SW 1271 (cell line): Measurements from ENCODE around the gene ITPR3.
A peak's percentile ranks its signal among the peaks of the same experiment; 100 is the strongest.
"Not testable (repeated sequence)": the region's sequence is repeated elsewhere in the genome, so short reads cannot be mapped to it uniquely, and the experiment has no call there.

Experiments used
- DNase-seq, 2 experiments: peaks; one replicate each; lab custom pipeline; 2025; lab: John Stamatoyannopoulos, UW

Gene ITPR3

DNA sequence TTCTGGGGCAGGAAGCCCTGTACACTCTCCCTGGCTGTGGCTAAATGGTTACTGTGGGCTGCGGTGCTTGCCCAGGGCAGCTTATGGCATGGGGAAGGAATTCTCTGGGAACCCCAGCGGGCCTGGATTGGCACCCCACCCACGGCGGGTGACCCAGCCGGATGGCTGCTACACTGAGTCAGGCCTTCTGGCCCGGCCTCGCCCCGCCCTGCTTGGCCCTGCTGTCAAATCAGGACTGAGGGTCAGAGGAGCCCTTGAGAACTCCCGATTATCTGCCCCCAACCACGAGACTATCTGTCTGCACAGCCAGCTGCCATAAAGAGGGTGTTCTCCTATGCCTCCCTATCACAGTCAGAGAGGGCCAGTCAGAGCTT lies 7.3 kb upstream of the ITPR3 start:
- DNase-seq = no peak

DNA sequence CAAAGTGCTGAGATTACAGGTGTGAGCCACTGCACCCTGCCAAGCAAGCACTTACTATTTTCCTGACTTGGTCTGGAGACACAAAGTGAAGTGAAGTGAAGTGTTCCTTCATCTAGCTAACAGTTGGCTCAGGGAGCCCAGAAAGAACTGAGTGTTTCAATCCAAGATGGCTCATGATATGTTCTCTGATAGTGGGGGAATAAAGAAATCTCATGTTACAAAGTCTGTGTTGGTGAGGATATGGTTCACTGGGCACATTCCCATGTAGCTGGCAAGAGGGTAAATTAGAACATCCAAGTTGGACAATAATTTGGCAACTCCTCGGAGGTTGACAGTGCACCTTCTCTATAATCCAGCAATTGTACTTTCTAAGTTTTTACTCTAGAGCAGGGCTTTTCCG lies 5.0 kb upstream of the ITPR3 start:
- DNase-seq = no peak

DNA sequence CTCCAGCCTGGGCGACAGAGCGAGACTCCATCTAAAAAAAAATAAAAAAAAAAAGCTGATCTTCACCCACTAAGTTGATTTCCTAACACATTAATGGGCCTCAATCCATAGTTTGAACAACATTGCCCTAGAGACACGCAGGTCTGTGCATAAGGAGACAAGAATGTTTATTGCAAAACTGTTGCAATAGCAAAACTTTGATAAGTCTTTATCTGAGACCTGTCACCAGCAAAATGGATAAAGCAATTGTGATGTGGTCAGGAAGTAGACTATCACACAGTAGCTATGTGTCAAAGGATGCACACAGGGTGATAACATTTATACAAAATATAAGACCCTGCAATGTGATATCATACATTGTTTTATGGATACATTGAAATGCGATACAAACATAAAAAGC lies 4.2 kb upstream of the ITPR3 start:
- DNase-seq = no peak

DNA sequence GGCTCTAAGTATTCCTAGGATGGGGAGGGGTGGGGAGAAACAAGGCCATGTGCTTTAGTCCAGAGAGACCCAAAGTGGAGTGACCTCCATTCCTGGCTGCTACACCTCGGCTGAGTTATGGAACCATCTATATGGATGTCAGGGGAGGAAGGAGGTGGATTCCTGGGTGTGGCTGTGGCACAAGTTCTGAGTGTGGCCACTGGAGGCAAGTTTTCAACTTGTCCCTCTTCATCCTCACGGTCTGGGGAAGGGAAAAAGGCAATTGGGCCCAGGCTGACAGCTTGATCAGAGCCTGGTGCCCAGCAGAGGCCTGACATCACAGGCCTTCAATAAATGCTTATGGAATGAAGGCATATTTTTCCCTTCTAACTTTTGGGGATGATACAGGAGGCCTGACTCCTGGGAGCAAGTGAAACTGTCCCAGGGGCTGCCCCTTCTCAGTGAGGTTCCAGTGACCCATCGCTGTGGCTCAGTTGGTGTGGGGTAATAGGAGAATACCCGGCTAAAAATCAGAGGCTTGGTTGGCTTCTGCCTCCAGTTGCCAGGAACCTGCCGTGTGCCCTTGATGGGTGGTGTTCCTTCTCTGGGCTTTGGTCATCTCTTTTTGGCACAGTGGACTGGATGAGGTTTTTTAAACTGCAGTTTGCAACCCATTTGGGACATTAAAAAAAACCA lies 1.8 kb upstream of the ITPR3 start:
- DNase-seq = no peak

DNA sequence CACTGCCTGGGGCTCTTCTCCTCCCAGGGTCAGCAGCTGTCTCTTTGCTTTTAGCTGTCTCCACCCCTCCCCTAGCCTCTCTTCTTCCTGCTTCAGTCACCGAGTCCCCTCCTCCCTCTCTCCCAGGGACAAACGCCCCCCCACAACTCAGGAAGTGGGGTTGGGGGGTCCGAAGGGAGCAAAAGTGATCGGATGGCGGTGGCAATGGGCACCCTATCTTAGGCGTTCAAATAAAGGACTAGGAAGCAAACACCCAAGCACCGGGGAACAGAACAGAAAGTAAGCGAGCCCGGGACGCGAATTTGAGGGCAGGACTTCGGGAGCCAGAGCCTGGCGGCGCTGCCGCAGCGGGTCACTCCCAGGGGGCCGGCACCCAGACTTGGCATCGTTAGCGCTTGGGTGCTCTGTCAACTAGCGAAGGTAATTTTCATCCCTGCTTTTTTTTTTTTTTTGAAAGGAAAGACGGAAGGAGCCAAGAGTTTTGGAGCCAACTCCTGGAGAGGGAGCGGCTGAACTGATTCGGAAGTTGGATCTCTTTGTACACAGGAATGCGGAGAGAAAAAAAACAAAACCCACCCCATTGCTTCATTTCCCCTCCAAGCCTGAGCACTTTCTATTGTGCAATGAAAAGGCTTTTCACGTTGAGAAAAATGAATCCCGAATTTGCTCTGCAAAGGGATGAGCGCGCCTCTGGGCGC lies 815 bp upstream of the ITPR3 start:
- peak in 1 of 2 experiments; percentile 63 for DNase-seq

DNA sequence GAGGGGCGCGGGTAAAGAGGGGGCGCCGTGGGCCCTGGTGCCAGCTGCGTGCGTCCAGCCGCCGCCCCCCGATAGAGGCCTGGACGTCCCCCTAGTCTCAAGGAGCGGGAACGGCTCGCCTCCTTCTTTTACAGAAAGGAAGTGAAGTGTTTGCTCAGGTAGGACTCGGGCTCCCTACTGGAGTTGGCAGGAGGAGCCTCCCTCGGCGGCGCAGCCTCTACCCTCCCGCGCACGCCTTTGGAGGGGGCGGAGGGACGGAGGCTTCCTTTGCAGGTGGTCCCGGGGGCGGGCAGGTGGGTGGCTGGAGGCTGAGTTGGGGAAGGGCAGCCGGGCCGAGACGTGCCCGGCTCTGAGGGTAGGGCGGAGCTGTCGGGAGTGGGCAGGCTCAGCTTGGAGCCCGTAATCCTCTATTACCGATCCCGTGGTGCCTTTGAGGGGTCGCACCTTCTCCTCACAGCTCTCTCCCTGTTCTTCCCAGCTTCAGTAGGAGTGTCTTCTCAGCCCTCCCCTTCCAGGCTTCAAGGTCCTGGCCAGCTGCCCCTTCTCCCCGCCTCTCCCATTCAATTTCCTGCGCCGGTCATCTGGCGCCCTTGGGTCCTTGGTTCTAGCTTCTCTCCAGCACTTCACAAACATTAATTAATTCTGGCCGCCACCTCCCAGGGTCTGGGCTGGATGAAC lies 728 bp downstream of the ITPR3 start:
- DNase-seq = peak in 1 of 2 experiments; percentile 30

DNA sequence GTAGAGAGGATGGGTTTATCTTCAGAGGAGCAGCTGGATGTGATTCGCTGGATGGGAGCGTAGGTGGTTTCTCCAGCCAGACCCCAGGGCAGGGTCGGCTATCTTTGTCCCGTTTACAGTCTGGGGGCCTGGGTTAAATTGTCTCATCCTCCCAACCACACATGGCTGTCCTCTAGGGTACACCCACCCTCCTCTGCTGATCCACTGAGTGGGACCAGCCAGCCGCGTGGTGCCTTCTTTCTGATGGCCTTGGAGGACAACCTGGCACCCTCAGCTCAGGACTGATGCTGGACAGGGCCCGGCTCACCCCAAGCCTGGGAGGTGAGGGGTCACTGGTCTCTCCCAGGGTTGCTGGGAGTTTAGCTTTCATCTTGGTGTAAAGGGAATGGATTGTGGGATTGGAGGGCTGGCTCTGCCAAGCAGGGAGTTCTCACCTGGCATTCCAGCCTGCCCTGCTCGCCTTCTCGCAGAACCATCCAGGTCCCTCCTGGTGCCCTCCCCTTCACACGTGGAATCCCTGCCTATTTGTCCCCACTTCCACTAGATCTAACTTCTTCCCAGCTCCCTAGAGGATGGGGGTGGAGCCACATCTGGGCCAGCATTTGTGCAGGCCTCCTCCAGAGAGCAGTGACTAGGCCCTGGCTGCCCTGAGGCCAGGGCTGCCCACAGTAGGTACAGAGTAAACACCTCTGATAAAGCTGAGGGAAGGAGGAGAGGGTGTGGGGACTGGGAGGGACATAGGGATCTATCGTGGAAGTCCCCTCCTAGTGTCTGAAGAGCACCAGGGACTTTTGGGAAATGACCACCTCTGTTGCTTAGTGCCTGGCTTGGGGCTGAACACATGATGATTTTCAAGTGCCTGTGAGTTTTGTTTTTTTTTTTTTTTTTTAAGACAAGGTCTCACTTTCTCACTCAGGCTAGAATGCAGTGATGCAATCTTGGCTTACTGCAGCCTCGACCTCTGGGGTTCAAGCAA lies 1.6 kb downstream of the ITPR3 start:
- DNase-seq = peak in 1 of 2 experiments; percentile 41

DNA sequence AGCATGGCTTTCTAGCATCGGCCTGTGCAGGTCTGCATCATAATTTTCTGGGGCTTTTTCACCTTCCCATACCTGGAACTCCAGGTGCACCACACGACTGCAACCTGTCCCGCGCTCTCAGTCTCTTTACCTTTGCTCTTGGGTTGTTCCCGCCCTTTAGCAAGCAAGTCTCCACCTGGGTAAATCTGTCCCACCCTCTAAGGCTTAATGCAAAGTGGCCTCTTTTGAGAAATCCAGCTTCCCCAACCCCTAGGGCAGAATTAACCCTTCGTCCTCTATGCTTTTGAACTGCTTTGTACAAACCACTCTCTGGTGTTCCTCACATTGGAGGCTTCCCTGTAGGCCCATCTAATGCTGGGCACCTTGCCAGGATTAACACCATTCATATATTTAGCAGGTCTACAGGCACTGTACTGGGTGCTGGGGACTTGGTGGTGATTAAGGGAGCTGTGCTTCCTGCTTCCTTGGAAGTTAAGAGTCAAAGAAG lies 2.8 kb downstream of the ITPR3 start:
- DNase-seq = no peak

DNA sequence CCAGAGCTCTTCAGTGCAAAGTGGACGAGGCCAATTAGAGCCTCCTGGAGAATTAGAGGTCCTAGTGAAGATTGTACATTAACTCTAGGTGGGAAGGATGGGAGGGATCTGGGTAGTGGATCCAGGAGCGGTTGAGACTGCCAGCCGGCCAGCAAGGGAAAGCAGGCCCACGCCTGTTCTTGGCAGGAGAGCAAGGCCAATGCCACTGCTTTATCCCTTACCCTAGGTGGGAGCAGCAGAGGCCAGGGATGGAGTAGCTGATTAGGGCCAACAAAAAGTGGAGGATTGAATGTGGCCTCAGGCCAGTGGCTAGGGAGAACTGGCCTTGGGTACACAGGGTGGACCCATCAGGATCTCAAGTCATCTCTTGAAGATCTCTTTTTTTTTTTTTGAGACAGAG lies 3.7 kb downstream of the ITPR3 start:
- no peak for DNase-seq

DNA sequence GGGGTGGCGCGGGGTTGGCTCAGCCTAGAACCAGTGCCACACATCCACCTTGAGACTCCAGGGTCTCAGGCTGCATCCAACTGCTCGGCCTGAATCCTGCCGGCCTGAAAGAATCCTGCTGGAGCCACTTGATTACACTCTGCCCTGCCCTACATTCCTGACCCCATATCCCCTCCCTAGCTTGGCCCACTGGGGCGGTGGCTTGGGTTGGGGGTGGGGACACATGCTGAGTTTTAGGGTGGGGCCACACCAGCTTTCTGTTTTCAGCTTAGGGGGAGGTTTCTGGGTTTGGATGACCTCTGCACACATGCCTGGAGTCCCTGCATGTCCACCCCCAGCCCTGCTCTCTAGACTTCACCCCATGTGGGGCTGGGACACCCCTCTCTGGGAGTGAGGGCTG lies 6.8 kb downstream of the ITPR3 start:
- no peak for DNase-seq

DNA sequence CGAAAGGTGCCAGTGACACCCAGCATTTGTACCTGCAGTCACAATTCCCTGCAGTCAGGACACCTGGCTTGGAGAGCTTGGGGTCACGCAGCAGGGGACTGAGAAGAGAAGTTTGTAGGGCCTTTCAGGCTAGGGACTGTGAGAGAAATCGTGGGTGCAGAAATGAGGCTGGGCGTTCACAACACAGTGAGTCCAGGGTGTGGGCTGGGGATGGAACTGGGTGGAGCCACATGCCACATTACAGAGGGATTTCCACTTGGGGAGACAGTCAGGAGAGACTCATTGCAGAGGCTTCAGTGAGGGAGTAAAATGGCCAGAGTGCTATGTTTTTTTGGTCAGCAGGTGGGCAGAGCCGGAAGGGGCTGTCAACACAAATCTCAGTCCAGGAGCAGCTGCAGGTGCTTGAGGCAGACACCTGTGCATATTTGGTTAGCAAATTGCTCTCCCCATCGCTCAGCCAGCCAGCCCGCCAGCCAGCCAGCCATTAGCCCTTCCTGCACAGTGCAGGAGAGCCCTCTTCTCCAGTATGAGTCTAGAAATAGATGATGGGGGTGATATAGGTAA lies 7.4 kb downstream of the ITPR3 start:
- DNase-seq = no peak

DNA sequence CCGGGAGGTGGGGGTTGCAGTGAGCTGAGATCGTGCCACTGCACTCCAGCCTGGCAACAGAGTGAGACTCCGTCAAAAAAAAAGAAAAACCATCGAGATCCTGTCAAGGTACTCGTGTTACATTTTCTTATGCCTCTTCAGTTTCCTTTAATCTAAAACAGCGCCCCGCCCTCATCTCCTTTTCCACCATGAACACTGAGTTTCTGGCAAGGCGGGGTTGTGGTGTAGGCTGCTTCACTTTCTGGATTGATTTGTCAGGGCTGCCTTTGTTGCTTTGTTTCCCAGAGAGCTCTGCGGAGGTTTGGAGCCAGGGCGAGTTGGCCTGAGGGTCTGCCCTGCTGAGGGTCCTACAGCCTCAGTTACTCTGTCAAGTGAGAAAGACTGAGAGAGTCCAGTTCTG lies 8.9 kb downstream of the ITPR3 start:
- no peak for DNase-seq

DNA sequence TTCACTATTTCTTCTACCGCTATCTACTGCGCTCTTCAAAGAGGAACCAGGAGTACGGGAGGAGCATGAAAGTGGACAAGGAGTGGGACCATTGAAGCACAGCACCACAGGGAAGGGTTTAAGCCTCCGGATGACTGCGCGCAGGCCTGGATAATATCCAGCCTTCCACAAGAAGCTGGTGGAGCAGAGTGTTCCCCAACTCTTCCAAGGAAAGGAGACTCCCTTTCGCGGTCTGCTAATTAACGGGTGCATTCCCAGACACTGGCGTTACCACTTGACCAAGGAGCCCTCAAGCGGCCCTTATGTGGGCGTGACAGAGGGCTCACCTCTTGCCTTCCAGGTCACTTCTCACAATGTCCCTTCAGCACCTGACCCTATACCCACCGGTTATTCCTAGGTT lies 10.4 kb downstream of the ITPR3 start:
- not testable (repeated sequence) for DNase-seq

DNA sequence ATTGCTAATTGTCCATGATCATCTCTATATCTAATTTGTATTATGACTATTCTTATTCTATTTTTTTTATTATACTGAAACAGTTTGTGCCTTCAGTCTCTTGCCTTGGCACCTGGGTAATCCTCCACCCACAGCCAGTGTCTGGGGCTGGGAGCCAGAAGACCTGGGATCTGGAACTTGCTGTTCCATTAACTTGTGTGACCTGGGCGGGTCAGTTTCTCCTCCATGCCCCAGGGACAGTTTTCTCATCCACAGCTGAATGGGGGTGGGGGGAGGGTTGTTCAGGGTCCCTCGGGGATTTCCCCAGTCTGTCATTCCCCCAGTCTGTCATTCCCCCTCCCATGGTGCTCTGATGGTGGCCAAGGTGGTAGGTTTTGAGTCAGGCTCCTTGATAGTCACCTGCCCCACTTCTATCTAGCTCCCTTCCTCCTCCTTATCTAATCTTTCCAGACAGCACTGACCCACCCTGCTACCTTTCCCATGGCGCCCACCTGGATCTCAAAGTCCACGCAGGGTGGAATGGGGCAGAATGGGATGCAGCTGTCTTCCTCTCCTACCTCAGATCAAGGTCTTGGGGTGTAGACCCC lies 10.9 kb downstream of the ITPR3 start:
- DNase-seq = no peak

DNA sequence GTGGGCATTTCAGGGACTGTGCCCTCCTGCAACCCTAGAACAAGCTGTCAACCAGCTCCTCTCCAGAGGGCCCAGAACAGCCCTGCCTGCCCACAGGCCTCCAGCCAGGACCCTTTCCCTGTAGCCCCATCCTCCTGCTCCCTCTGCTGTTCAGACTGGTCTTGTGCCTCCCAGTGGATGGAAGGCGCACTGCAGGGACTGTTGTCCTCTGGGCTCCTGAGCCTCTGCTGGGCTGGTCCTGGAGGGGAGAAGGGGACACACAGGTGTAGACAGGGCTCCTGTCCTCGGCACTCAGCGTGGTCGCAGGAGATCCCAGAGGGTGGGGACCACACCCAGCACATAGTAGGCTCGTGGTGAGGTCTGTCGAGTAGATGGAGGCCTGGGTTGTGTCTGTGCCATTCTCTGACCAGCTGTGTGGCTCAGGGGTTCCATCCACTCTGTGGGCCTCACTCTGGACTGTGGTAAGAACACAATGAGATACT lies 11.5 kb downstream of the ITPR3 start:
- peak in 1 of 2 experiments; percentile 18 for DNase-seq

DNA sequence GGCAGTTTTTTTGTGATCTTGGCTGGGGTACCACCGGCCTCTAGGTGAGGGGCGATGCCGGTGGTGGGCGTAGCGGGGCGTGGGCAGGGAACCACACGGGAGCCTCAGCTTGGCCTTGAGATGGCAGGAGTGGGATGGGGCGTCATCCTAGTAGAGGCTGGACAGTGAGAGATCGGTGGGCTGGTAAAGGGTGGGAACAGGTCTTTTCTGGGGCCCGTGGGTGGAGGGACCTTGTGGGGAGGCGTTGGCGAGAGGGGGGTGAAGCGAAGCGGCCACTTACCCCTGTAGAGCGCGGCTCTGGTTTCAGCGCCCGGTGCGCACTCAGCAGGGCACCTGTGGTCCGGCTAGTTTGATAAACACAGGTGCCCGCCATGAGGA lies 12.0 kb downstream of the ITPR3 start:
- no peak for DNase-seq

DNA sequence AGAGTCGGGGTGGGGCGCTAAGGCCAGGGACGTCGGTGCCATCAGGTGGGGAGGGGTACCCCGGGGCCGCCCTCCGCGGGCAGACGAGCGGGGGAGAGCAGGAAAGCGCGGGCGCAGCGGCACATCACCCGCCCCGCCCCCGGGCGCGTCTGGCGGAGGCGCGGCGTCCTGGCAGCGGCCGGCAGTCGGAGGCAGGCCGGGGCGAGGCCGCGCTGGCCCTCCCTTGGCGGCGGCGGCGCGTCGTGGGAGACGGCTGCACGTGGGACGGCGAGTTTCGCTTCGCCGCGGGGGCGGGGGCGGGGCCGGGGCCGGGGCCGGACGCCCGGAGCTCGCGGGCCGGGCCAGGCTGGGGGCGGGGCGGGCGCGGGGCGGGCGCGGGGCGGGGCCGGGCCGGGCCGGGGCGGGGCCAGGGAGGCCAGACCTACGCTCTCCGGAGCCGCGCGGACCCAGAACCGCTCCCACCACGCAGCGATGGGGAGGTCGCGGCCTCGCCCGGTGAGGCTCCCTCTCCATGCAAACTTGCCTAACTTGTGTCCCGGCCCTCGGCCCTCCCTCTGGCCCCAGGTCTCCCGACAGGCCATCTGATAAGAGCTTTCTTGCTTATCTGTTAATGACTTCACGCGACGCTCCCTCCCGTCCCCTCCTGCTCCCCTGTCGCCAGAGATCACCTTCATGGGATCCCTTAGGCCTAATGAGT lies 12.5 kb downstream of the ITPR3 start:
- DNase-seq = peak in 1 of 2 experiments; percentile 41

DNA sequence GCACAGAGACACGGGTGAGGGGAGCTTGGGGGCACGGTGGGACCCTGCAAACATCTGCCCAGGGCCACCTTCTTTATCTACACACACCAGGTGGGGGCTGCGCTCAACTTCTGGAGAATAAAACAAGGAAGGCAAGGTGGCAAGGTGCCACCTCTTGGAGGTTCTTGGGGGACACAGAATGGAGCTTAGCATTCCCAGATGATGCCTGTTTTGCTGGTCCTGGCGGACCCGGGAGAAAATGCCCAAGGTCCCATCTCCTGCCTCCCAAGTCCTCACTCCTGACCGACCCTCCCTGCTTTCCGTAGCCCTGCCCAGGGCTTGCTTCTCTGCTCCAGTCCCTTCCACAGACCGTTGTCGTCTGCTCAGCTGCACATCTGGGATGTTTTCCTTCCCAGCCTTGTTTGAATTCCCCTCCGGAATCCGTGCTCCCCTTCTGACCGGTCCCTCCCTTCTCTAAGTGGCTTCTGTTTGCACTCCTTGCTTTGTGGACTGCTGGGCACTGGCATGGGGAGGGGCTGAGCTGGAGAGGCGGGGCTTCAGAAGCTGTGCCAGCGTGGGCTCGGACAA lies 13.1 kb downstream of the ITPR3 start:
- peak in 1 of 2 experiments; percentile 8 for DNase-seq

DNA sequence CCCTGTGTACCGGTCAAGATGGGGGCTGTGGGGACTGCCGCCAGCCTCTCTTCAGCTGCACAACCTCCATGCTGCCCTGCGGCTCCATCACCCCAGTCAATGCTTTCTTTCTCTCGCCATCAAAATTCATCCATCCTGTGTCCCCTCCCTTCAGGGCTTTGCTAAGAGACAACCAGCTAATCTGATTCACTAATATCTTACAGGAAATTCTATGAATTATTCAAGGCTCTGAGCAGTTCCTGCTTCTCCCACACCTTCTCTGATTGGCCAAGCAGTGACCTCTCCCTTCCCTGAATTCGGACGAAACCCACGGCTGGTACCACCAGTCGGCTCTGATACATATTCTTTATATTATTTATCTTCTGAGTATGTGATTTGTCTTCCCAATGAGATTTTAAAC lies 13.8 kb downstream of the ITPR3 start:
- DNase-seq = no peak

DNA sequence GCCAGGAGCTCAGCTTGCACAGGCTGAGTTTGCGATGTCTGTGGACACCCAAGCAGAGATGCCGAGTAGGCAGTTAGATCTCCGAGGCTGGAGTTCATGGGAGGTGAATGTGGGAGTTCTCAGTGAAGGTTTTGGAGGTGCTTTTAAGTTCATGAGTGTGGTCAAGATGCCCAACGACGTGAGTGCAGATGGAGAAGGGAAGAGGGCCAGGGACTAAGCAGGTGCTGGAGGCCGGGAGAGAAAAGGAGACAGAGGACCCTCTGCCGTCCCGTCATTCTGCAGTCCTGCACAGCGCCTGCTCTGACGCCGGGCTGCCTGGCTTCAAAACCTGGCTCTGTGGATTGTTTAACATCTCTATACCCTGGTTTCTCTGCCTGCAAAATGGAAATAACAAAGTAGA lies 15.5 kb downstream of the ITPR3 start:
- no peak for DNase-seq
